HCT116 (cell line): ENCODE data around the gene POTEJ. TPM values are rescaled to one million over a fixed set of nuclear protein-coding genes. Genes with fewer than 3 reads are reported as not detected.
"Not testable (repeated sequence)": the region's sequence is repeated elsewhere in the genome, so short reads cannot be mapped to it uniquely, and the experiment has no call there.

Experiments used
- ATAC-seq: fragments of 200-7000 bp; cut with Tn5 transposase; 2 replicates; pipeline ENCODE4 v1.9.1; 2020; ENCODE audit warnings: mild to moderate bottlenecking, moderate library complexity
- BruUV-seq: library from RNA; stranded (reverse); fragments of 400-500 nt; replicated peaks from 2 replicates; lab custom pipeline; 2021; lab: Mats Ljungman, UMichigan
- CTCF ChIA-PET: fragments of 300-600 bp; sonication (Branson Sonifier 250); formaldehyde crosslinking; loops from one replicate; lab custom pipeline; 2021; ENCODE audit warnings: antibody characterized with exemption; lab: Charles Lee
- POLR2A ChIA-PET: fragments of 300-600, 350-600 bp; sonication (Branson Sonifier 250); formaldehyde crosslinking; loops from one replicate; lab custom pipeline; 2021; ENCODE audit warnings: antibody characterized with exemption; lab: Charles Lee
- RAD21 ChIA-PET, 2 experiments: fragments of 300-600 bp; sonication (Branson Sonifier 250); formaldehyde crosslinking; loops; one replicate each; lab custom pipeline; 2023; ENCODE audit warnings: low total read pairs in 2 of 2; ENCODE audit not compliant: uncharacterized antibody in 2 of 2, unreplicated experiment in 2 of 2, low non-redundant PET in 1 of 2; lab: Charles Lee
- DNase-seq: peaks from one replicate; pipeline ENCODE4 v3.0.0-alpha.2; 2010; ENCODE audit warnings: low read depth, low spot score
- H2AFZ ChIP-seq: fragments of 200-600 bp; shearing (Covaris generic), sonication (generic); 2 replicates; pipeline ENCODE4 v1.6.1; 2017; ENCODE audit warnings: low read depth, mixed run types, mixed read lengths, antibody characterized with exemption, low read length; ENCODE audit not compliant: poor library complexity, severe bottlenecking
- H3K27ac ChIP-seq: 2 replicates; pipeline ENCODE4 v1.5.1; 2012; ENCODE audit warnings: low read depth, low read length
- H3K27me3 ChIP-seq: fragments of 200-600 bp; sonication (generic); 2 replicates; pipeline ENCODE4 v1.6.1; 2016; ENCODE audit warnings: mixed run types, low read length, mixed read lengths; ENCODE audit not compliant: insufficient read depth
- H3K36me3 ChIP-seq, 2 experiments: fragments of 200-500 bp in 1 of 2; fragments of 200-600 bp in 1 of 2; sonication (Bioruptor generic) in 1 of 2; sonication (generic) in 1 of 2; 2 replicates each; pipeline versions ENCODE4 v1.5.1 to v1.6.1; 2014 to 2016; ENCODE audit warnings: low read length in 2 of 2, inconsistent platforms in 1 of 2, mixed read lengths in 1 of 2, mixed run types in 1 of 2; ENCODE audit not compliant: insufficient read depth in 2 of 2, control insufficient read depth in 1 of 2
- H3K4me1 ChIP-seq, 2 experiments: fragments of 200-600 bp in 1 of 2; sonication (generic) in 1 of 2; 2 replicates each; pipeline versions ENCODE4 v1.5.1 to v1.6.1; 2012 to 2017; ENCODE audit warnings: low read length in 2 of 2, inconsistent platforms in 1 of 2, mild to moderate bottlenecking in 1 of 2, mixed read lengths in 1 of 2, mixed run types in 1 of 2, moderate library complexity in 1 of 2; ENCODE audit not compliant: insufficient read depth in 2 of 2, control insufficient read depth in 1 of 2
- H3K4me2 ChIP-seq: fragments of 200-600 bp; sonication (generic); 2 replicates; pipeline ENCODE4 v1.6.1; 2017; ENCODE audit warnings: mixed run types, low read length, mixed read lengths
- H3K4me3 ChIP-seq, 2 experiments: fragments of 200-600 bp in 1 of 2; sonication (generic) in 1 of 2; replicated peaks in 1 of 2; 2 replicates each; pipeline ENCODE4 v1.5.1; 2011 to 2016; ENCODE audit warnings: low read length in 2 of 2, control low read depth in 1 of 2, low read depth in 1 of 2, mild to moderate bottlenecking in 1 of 2, mixed read lengths in 1 of 2, mixed run types in 1 of 2
- H3K79me2 ChIP-seq: fragments of 200-600 bp; sonication (generic); 2 replicates; pipeline ENCODE4 v1.6.1; 2017; ENCODE audit warnings: mild to moderate bottlenecking, mixed run types, low read length, moderate library complexity, mixed read lengths; ENCODE audit not compliant: insufficient read depth
- H3K9ac ChIP-seq: fragments of 200-600 bp; sonication (generic); 2 replicates; pipeline ENCODE4 v1.6.1; 2016; ENCODE audit warnings: low read length, mixed read lengths
- H3K9me2 ChIP-seq: fragments of 200-600 bp; sonication (generic), shearing (Covaris generic); 2 replicates; pipeline ENCODE4 v1.6.1; 2017; ENCODE audit warnings: mixed run types, mild to moderate bottlenecking, moderate library complexity; ENCODE audit not compliant: insufficient read depth
- H3K9me3 ChIP-seq, 2 experiments: fragments of 200-500 bp in 1 of 2; fragments of 200-600 bp in 1 of 2; sonication (Bioruptor generic) in 1 of 2; sonication (generic) in 1 of 2; 2 replicates each; pipeline ENCODE4 v1.6.1; 2014 to 2017; ENCODE audit warnings: low read length in 2 of 2, mixed read lengths in 2 of 2, inconsistent platforms in 1 of 2, low read depth in 1 of 2, mild to moderate bottlenecking in 1 of 2, mixed run types in 1 of 2, moderate library complexity in 1 of 2; ENCODE audit not compliant: control insufficient read depth in 1 of 2, insufficient read depth in 1 of 2
- H4K20me1 ChIP-seq: fragments of 200-600 bp; sonication (generic), shearing (Covaris generic); 2 replicates; pipeline ENCODE4 v1.6.1; 2017; ENCODE audit warnings: mixed run types, mild to moderate bottlenecking, moderate library complexity; ENCODE audit not compliant: insufficient read depth
- intact Hi-C: fragments of 100-400 bp; cut with micrococcal nuclease; formaldehyde crosslinking; loops from 2 replicates; pipeline ENCODE4 v1.10.0; 2022
- total RNA-seq: library from RNA; stranded (reverse); gene quantifications from one replicate; pipeline ENCODE4 v1.2.1, GENCODE V29; 2021; ENCODE audit not compliant: unreplicated experiment

Gene POTEJ
- total RNA-seq, 1 experiment from 2014 or later = not detected

DNA sequence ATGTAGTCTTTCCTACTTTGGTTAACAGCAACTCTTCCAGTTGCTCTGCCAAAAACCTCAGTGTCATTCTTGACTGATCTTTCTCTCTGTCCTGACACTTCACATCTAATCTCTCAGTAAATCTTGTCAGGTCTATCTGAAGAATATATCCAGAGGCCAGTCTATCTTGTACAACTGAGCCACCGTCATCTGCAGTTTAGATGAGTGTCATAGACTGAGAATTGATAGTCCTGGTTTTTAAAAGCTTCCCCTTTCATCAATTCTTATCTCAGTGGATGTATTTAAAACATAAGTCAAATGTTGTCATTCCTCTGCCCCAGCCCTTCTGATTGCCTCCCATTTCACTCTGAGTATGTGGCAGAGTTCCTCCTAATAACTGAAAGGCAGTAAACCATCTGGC lies 38.0 kb downstream of the POTEJ start:
- H3K27ac ChIP-seq, CTCF ChIA-PET, H2AFZ ChIP-seq, ATAC-seq, H3K4me2 ChIP-seq, H3K79me2 ChIP-seq, H3K9me2 ChIP-seq, POLR2A ChIA-PET, H3K36me3 ChIP-seq, H3K4me3 ChIP-seq, DNase-seq, H3K4me1 ChIP-seq, BruUV-seq, H4K20me1 ChIP-seq, H3K27me3 ChIP-seq, RAD21 ChIA-PET, intact Hi-C loops, H3K9me3 ChIP-seq, H3K9ac ChIP-seq: not testable (repeated sequence)

DNA sequence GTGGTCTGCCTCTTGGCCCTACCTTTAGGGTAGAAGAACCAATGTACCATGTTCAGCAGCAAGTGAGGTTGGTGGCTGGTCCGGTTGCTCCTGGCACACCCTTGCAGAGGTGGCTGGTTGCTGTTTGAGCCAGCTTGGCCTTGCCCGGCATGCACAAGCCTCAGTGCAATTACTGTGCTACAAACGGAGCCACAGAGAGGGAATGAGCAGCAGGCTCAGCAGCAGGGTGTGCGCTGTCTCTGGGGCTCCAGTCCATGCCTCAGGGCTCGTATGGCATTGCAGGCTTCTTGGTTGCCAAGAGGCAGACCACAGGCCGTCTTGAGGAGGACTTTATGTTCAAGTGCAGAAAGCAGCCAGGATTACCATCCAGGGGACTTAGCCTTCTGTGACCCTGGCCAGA lies 53.3 kb downstream of the POTEJ start:
- DNase-seq, POLR2A ChIA-PET, H3K4me1 ChIP-seq, ATAC-seq, H3K9me2 ChIP-seq, H3K27me3 ChIP-seq, RAD21 ChIA-PET, H3K4me2 ChIP-seq, CTCF ChIA-PET, H3K9me3 ChIP-seq, H3K79me2 ChIP-seq, H3K4me3 ChIP-seq, BruUV-seq, H3K27ac ChIP-seq, H3K9ac ChIP-seq, H4K20me1 ChIP-seq, H2AFZ ChIP-seq, H3K36me3 ChIP-seq, intact Hi-C loops: not testable (repeated sequence)

DNA sequence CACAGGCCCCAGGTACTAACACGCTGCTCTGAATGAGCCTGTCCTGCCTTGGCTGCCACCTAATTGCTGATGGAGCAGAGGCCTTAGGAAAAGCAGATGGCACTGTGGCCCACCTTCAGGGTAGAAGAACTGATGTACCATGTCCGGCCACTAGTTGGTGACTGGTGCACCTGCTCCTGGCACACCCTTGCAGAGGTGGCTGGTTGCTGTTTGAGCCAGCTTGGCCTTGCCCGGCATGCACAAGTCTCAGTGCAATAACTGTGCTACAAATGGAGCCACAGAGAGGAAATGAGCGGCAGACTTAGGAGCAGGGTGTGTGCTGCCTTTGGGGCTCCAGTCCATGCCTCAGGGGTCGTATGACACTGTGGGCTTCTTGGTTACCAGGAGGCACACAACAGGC lies 54.4 kb downstream of the POTEJ start:
- CTCF ChIA-PET = not testable (repeated sequence)

DNA sequence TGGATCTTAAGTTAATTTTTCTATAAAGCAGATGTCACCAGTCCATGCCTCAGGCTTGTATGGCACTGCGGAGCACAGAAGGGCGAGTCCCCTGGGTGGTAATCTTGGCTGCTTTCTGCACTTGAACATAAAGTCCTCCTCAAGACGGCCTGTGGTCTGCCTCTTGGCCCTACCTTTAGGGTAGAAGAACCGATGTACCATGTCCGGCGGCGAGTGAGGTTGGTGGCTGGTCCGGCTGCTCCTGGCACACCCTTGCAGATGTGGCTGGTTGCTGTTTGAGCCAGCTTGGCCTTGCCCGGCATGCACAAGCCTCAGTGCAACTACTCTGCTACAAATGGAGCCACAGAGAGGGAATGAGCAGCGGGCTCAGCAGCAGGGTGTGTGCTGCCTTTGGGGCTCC lies 56.3 kb downstream of the POTEJ start:
- H3K4me2 ChIP-seq, H3K27ac ChIP-seq, H3K4me3 ChIP-seq, H3K36me3 ChIP-seq, H3K79me2 ChIP-seq, H3K9me3 ChIP-seq, H4K20me1 ChIP-seq, POLR2A ChIA-PET, CTCF ChIA-PET, RAD21 ChIA-PET, H3K4me1 ChIP-seq, H3K27me3 ChIP-seq, H3K9me2 ChIP-seq, H3K9ac ChIP-seq, DNase-seq, intact Hi-C loops, ATAC-seq, BruUV-seq, H2AFZ ChIP-seq: not testable (repeated sequence)

More for the DNA sequence above, 54.4 kb downstream of the POTEJ start:
- H3K9me3 ChIP-seq, H3K4me1 ChIP-seq, H3K4me3 ChIP-seq, BruUV-seq, H3K4me2 ChIP-seq, H3K27ac ChIP-seq, H3K27me3 ChIP-seq, H3K79me2 ChIP-seq, H2AFZ ChIP-seq, H4K20me1 ChIP-seq, H3K36me3 ChIP-seq, RAD21 ChIA-PET, H3K9ac ChIP-seq, ATAC-seq, DNase-seq, POLR2A ChIA-PET, intact Hi-C loops, H3K9me2 ChIP-seq: not testable (repeated sequence)
